Neural progenitor cell (in vitro differentiated cells): Measurements from ENCODE around the gene FAM193A.

Experiments used
- CTCF ChIP-seq: fragments of 200-600 bp; sonication (generic); IDR thresholded peaks from 2 replicates; pipeline ENCODE4 v1.5.1; 2017; ENCODE audit warnings: antibody characterized with exemption, mild to moderate bottlenecking
- EZH2 ChIP-seq: fragments of 200-600 bp; sonication (generic); IDR thresholded peaks from 2 replicates; pipeline ENCODE4 v1.6.1; 2017; ENCODE audit warnings: antibody characterized with exemption, mild to moderate bottlenecking, moderate library complexity
- EZH2phosphoT487 ChIP-seq: fragments of 200-600 bp; sonication (generic); IDR thresholded peaks from 2 replicates; pipeline ENCODE4 v1.6.1; 2017; ENCODE audit warnings: antibody characterized with exemption

- TF ChIP-seq CTCF (no peak), EZH2phosphoT487 (no peak), EZH2 (no peak)
These were observed 35.9 kb upstream of the FAM193A start for GRCh38 chr4:2500547-2500946.
